C4-2B (cell line): Measurements from ENCODE around the gene R3HDM1.

Experiments
- H3K27ac ChIP-seq: fragments of 450-650 bp; 2 replicates; pipeline ENCODE4 v1.5.1; 2017
- CTCF ChIP-seq: fragments of 450-650 bp; conservative IDR thresholded peaks from 2 replicates; pipeline ENCODE4 v1.5.1; 2017; ENCODE audit warnings: mild to moderate bottlenecking
- ZFX ChIP-seq: fragments of 450-650 bp; IDR thresholded peaks from 2 replicates; pipeline ENCODE4 v1.6.1; 2017

The R3HDM1 gene

GRCh38 chr2:135742325-135742757 is 211.1 kb downstream of the R3HDM1 start:
- H3K27ac ChIP-seq, result peak overlapping the region; percentile 95
- TF ChIP-seq CTCF, result no peak
- TF ChIP-seq ZFX, result peak; percentile 57

DNA sequence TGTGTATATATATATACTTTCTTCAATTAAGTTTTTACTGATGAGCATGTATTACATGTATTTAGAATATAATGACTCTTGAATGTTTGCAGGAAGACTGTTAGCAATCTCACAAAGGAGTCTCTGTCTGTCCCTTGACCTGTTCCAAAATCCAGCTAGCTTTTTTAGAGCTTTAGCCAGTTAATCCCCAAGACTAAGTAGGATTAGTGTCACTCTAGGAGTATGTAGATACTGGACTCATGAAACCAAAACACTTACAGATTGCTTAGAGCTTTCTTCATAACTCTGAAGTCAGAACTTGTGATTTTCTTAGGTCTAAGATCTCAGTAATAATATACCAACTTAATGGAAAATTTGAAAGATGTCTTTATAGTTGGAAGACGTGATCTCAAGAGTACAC is 212.6 kb downstream of the R3HDM1 start:
- TF ChIP-seq CTCF (no peak), ZFX (no peak)
- H3K27ac ChIP-seq, result no peak overlapping the region

GRCh38 chr2:135744760-135745314 is 213.6 kb downstream of the R3HDM1 start:
- no peak; the same call in 1 of the 2 replicates for TF ChIP-seq CTCF
- TF ChIP-seq ZFX, result no peak
- no peak overlapping the region for H3K27ac ChIP-seq

DNA sequence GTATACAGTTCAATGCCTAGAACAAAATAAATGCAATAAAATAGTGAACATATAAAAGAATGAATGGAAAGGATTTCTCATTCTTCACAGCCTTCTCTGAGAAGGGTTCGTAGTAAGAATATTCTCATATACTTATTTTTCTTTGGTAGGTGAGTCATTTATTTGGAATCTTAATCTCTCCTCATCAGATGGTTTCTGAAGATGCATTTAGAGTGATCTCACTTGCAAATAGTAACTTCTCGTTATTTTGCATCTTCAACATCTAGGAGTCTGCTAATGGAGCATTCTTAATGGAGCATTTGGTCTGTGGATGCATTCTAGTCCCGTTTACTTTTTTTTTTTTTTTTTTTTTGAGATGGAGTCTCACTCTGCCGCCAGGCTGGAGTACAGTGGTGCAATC is 214.3 kb downstream of the R3HDM1 start:
- no peak overlapping the region for H3K27ac ChIP-seq
- no peak for TF ChIP-seq ZFX
- TF ChIP-seq CTCF, result no peak

DNA sequence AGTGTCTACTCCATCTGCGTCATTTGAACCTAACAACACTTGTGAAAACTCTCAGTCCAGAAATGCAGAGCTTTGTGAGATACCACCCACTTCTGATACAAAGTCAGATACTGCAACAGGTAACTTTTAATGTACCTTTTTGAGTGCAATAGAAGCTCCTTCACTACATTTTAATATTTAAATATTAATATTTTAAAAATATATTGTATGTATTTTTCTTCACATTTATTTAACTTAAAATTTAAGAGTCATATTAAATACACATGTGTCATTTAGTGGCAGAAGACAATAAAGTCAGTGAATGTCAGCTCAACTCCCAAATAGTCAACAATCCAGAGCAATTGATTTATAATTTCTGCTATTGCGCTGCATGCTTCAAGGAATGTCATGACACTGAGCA is 224.3 kb downstream of the R3HDM1 start:
- no peak overlapping the region for H3K27ac ChIP-seq
- TF ChIP-seq CTCF (no peak), ZFX (no peak)

GRCh38 chr2:135756692-135757091 is 225.4 kb downstream of the R3HDM1 start:
- TF ChIP-seq ZFX (no peak), CTCF (no peak)
- no peak overlapping the region for H3K27ac ChIP-seq

DNA sequence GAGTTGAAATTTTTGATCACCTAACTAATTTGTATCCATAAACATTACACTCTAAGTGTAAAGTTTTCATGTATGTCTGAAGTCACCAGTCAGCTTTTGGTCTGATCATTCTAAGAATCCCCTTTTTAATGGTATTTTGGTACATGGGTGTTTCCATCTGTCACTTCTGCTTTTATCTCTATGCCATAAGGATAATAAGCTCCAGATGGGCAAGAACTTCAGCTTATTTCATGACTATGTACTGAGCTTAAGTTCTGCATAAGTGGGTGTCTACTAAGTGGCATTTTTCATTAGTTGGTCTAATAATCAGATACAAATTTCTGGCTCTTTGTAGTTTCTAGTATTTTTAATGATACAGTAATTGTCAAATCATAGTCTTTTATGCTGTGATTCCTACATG is 230.7 kb downstream of the R3HDM1 start:
- no peak for TF ChIP-seq ZFX
- TF ChIP-seq CTCF, result no peak
- H3K27ac ChIP-seq, result no peak overlapping the region
